ENCODE data around the gene UBD.

The UBD gene

GRCh38 chr6:29531668-29532067 is 27.9 kb downstream of the UBD start:
- H3K9me3 ChIP-seq (ENCODE audit: insufficient read depth, low read depth, low read length), result no peaks in the 10 kb centered on the region
- H3K4me2 ChIP-seq (ENCODE audit: low read depth, low read length, poor library complexity, severe bottlenecking), result no peak overlapping the region
- no peaks in the 10 kb centered on the region for H3K79me2 ChIP-seq (ENCODE audit: insufficient read depth, low read length)
- H3K4me3 ChIP-seq (ENCODE audit: low read length, poor library complexity, severe bottlenecking), result no peak overlapping the region
- no peaks in the 10 kb centered on the region for H3K9me2 ChIP-seq (replicated peaks; ENCODE audit: low read depth, low read length)
- H2AFZ ChIP-seq (ENCODE audit: low read length), result no peak overlapping the region
- no peak for TF ChIP-seq EZH2phosphoT487 (IDR thresholded peaks at IDR 0.05; ENCODE audit: borderline replicate concordance)
- TF ChIP-seq CTCF (conservative IDR thresholded peaks at IDR 0.05; ENCODE audit: low read length), result no peak
- H3K36me3 ChIP-seq (ENCODE audit: insufficient read depth, low read length), result no peaks in the 10 kb centered on the region
- H3K9ac ChIP-seq (ENCODE audit: low read depth, low read length, poor library complexity, severe bottlenecking), result no peak overlapping the region
- peaks cover 17% of the 10 kb centered on the region for H3K4me1 ChIP-seq (ENCODE audit: insufficient read depth, low read length, poor library complexity, severe bottlenecking)
- no peaks in the 10 kb centered on the region for H3F3A ChIP-seq (ENCODE audit: low read depth)
- H3K27me3 ChIP-seq (ENCODE audit: insufficient read depth, low read length, poor library complexity, severe bottlenecking), result no peaks in the 10 kb centered on the region
- H4K20me1 ChIP-seq (ENCODE audit: insufficient read depth, low read length, poor library complexity, severe bottlenecking), result no peaks in the 10 kb centered on the region

- Histone ChIP-seq H3K36me3 (ENCODE audit: insufficient read depth, low read length) (no peaks in the 10 kb centered on the region), H3K27me3 (ENCODE audit: insufficient read depth, low read length, poor library complexity, severe bottlenecking) (no peaks in the 10 kb centered on the region), H4K20me1 (ENCODE audit: insufficient read depth, low read length, poor library complexity, severe bottlenecking) (no peaks in the 10 kb centered on the region), H3K9me3 (ENCODE audit: insufficient read depth, low read depth, low read length) (no peaks in the 10 kb centered on the region), H3K4me2 (ENCODE audit: low read depth, low read length, poor library complexity, severe bottlenecking) (no peak overlapping the region), H2AFZ (ENCODE audit: low read length) (no peak overlapping the region), H3F3A (ENCODE audit: low read depth) (no peaks in the 10 kb centered on the region), H3K79me2 (ENCODE audit: insufficient read depth, low read length) (no peaks in the 10 kb centered on the region), H3K4me3 (ENCODE audit: low read length, poor library complexity, severe bottlenecking) (no peak overlapping the region), H3K9me2 (replicated peaks; ENCODE audit: low read depth, low read length) (no peaks in the 10 kb centered on the region), H3K4me1 (ENCODE audit: insufficient read depth, low read length, poor library complexity, severe bottlenecking) (peaks cover 26% of the 10 kb centered on the region), H3K9ac (ENCODE audit: low read depth, low read length, poor library complexity, severe bottlenecking) (no peak overlapping the region)
- TF ChIP-seq EZH2phosphoT487 (IDR thresholded peaks at IDR 0.05; ENCODE audit: borderline replicate concordance), result no peak
- no peak for TF ChIP-seq CTCF (conservative IDR thresholded peaks at IDR 0.05; ENCODE audit: low read length)
Measured at GRCh38 chr6:29530671-29531310, 28.7 kb downstream of the UBD start.

GRCh38 chr6:29529956-29530355 is 29.6 kb downstream of the UBD start:
- TF ChIP-seq CTCF (conservative IDR thresholded peaks at IDR 0.05; ENCODE audit: low read length), result no peak
- no peak for TF ChIP-seq EZH2phosphoT487 (IDR thresholded peaks at IDR 0.05; ENCODE audit: borderline replicate concordance)
- no peak overlapping the region for H3K9ac ChIP-seq (ENCODE audit: low read depth, low read length, poor library complexity, severe bottlenecking)

More at GRCh38 chr6:29529956-29530355, 29.6 kb downstream of the UBD start:
- no peak overlapping the region for H2AFZ ChIP-seq (ENCODE audit: low read length)
- no peak overlapping the region for H3K4me2 ChIP-seq (ENCODE audit: low read depth, low read length, poor library complexity, severe bottlenecking)
- H3K9me2 ChIP-seq (replicated peaks; ENCODE audit: low read depth, low read length), result no peaks in the 10 kb centered on the region
- peaks cover 34% of the 10 kb centered on the region for H3K4me1 ChIP-seq (ENCODE audit: insufficient read depth, low read length, poor library complexity, severe bottlenecking)
- no peaks in the 10 kb centered on the region for H4K20me1 ChIP-seq (ENCODE audit: insufficient read depth, low read length, poor library complexity, severe bottlenecking)
- no peaks in the 10 kb centered on the region for H3K27me3 ChIP-seq (ENCODE audit: insufficient read depth, low read length, poor library complexity, severe bottlenecking)
- no peaks in the 10 kb centered on the region for H3K9me3 ChIP-seq (ENCODE audit: insufficient read depth, low read depth, low read length)
- H3K36me3 ChIP-seq (ENCODE audit: insufficient read depth, low read length), result no peaks in the 10 kb centered on the region
- H3K79me2 ChIP-seq (ENCODE audit: insufficient read depth, low read length), result no peaks in the 10 kb centered on the region
- no peak overlapping the region for H3K4me3 ChIP-seq (ENCODE audit: low read length, poor library complexity, severe bottlenecking)
- H3F3A ChIP-seq (ENCODE audit: low read depth), result 0 out of 2 replicates have a peak, but pooled peaks cover 3% of the 10 kb centered on the region

All from Loucy (cell line).